Airway epithelial cell (primary cell): ENCODE results near the gene EDNRB. TPM values are rescaled to one million over a fixed set of nuclear protein-coding genes. Genes with fewer than 3 reads are reported as not detected.

Experiments used
- total RNA-seq: library from RNA; depleted of rRNA; stranded (reverse); fragments of >200 nt; gene quantifications from 2 replicates; pipeline ENCODE4 v1.2.3, GENCODE V29; 2015

EDNRB gene
- 0.05 and 0.07 TPM in 2 replicates for total RNA-seq

DNA sequence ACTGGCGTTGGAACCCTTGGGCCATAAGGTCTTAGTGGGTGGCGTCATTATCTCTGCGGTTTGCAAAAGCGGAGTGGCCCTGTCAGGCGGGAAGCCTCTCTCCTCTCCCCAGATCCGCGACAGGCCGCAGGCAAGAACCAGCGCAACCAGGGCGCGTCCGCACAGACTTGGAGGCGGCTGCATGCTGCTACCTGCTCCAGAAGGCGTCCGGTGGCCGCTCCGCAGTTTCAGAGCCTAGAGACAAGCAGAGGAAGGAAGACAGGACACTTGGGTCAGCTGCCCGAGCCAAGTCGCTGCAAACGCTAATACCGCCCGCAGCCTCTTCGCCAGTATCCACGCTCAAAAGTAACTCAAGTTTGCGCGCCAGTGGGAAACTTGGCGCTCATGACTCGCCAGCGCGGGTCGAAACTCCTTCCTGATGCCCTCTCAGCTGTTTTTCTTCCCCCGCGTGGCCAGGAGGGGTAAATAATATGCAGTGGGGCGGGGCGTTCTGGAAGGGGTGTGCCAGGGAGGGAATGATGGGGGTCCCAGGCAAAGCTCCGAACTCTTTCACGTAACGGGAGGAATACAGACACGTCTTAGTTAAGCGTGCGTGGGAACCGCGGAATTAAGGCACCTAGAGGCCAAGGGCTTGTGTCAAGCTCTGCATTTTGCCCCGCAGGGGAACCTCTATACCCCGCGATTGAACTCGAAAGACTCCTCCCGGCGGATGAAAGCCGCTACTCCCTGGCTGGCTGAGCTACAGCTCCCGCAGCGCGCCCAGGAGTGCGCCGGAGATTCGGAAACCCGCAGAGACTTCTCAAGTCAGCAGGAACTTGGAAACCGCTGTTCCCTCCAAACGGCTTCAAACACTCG, at the start of gene EDNRB:
EDNRB (minus strand) TSS at position 441 of the 855 bp plus-strand sequence; CDS start at position 183, 258 bp downstream.

Other genes with a start within 250 kb of the EDNRB start
- 0.56 TPM in 1 of 2 replicates, not detected in the other for gene SLAIN1, start 221.1 kb downstream of the EDNRB start, total RNA-seq